Dendritic cell treated with granulocyte-macrophage colony-stimulating factor and Interleukin-4, amounts not matched to agents 40 ng/mL and 50 ng/mL, for 4 days (primary cell): ENCODE measurements around the gene ENOX2.

Experiments used
- H3K27ac Mint-ChIP-seq: one replicate; pipeline ENCODE4 v1.8.0; 2022; ENCODE audit warnings: mild to moderate bottlenecking, mixed read lengths
- H3K27me3 Mint-ChIP-seq: one replicate; pipeline ENCODE4 v1.8.0; 2022; ENCODE audit warnings: mild to moderate bottlenecking, mixed read lengths
- H3K36me3 Mint-ChIP-seq: one replicate; pipeline ENCODE4 v1.8.0; 2022; ENCODE audit warnings: low read depth, mixed read lengths
- H3K4me1 Mint-ChIP-seq: one replicate; pipeline ENCODE4 v1.8.0; 2022; ENCODE audit warnings: low read depth, mixed read lengths
- H3K4me3 Mint-ChIP-seq: one replicate; pipeline ENCODE4 v1.8.0; 2022; ENCODE audit warnings: mild to moderate bottlenecking, moderate library complexity, mixed read lengths
- H3K9me3 Mint-ChIP-seq: one replicate; pipeline ENCODE4 v1.8.0; 2022; ENCODE audit warnings: mixed read lengths
- intact Hi-C: fragments of 100-400 bp; cut with micrococcal nuclease; formaldehyde crosslinking; loops from one replicate; pipeline ENCODE4 v1.15.0; 2022

Gene ENOX2

GRCh38 chrX:130869239-130869638 is 33.8 kb downstream of the ENOX2 start:
- H3K9me3 Mint-ChIP-seq = peaks cover 5% of the 10 kb centered on the region
- no peak overlapping the region for H3K4me3 Mint-ChIP-seq
- H3K27me3 Mint-ChIP-seq = no peaks in the 10 kb centered on the region
- intact Hi-C loops = no loop called here
- no peaks in the 10 kb centered on the region for H3K36me3 Mint-ChIP-seq
- H3K27ac Mint-ChIP-seq = no peak overlapping the region
- H3K4me1 Mint-ChIP-seq = no peaks in the 10 kb centered on the region

GRCh38 chrX:130861462-130861861 is 41.5 kb downstream of the ENOX2 start:
- H3K27me3 Mint-ChIP-seq = no peaks in the 10 kb centered on the region

GRCh38 chrX:130857207-130857606 is 45.8 kb downstream of the ENOX2 start:
- intact Hi-C loops = no loop called here
- H3K4me1 Mint-ChIP-seq = no peaks in the 10 kb centered on the region
- no peaks in the 10 kb centered on the region for H3K9me3 Mint-ChIP-seq
- no peak overlapping the region for H3K4me3 Mint-ChIP-seq
- H3K36me3 Mint-ChIP-seq = no peaks in the 10 kb centered on the region
- H3K27ac Mint-ChIP-seq = no peak overlapping the region
- no peaks in the 10 kb centered on the region for H3K27me3 Mint-ChIP-seq

More at GRCh38 chrX:130861462-130861861, 41.5 kb downstream of the ENOX2 start:
- Mint-ChIP-seq H3K4me3 (no peak overlapping the region), H3K27ac (no peak overlapping the region), H3K36me3 (no peaks in the 10 kb centered on the region), H3K4me1 (no peaks in the 10 kb centered on the region), H3K9me3 (no peaks in the 10 kb centered on the region)
- intact Hi-C loops = no loop called here

DNA sequence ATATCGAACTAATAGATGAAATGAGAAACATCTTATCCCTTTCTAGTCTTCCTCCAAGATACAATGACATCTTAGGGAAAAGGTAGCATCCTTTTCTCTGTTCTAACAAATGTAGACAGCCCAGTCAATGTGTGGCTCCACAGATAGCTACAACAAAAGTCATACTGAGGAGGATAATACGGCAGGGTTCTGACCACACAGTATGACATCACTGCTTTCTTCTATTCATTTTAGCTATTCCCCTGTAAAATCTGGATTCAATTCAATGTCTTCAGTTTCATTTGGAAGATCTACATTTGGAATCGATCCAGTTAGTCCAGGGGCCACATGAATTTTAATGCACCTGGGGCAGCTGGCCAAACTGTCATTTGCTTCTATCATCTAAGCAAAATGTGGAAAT is 51.4 kb downstream of the ENOX2 start:
- Mint-ChIP-seq H3K4me1 (no peaks in the 10 kb centered on the region), H3K27me3 (no peaks in the 10 kb centered on the region), H3K27ac (no peak overlapping the region), H3K36me3 (no peaks in the 10 kb centered on the region), H3K9me3 (no peaks in the 10 kb centered on the region), H3K4me3 (no peak overlapping the region)
- intact Hi-C loops = no loop called here

GRCh38 chrX:130848763-130849162 is 54.2 kb downstream of the ENOX2 start:
- no peaks in the 10 kb centered on the region for H3K27me3 Mint-ChIP-seq
- no peaks in the 10 kb centered on the region for H3K9me3 Mint-ChIP-seq
- intact Hi-C loops = no loop called here
- no peaks in the 10 kb centered on the region for H3K4me1 Mint-ChIP-seq
- no peaks in the 10 kb centered on the region for H3K36me3 Mint-ChIP-seq
- no peak overlapping the region for H3K27ac Mint-ChIP-seq
- H3K4me3 Mint-ChIP-seq = no peak overlapping the region

- H3K36me3 Mint-ChIP-seq = no peaks in the 10 kb centered on the region
- intact Hi-C loops = no loop called here
Observed at GRCh38 chrX:130846746-130847145, 56.3 kb downstream of the ENOX2 start.

GRCh38 chrX:130841776-130842175 is 61.2 kb downstream of the ENOX2 start:
- no peak overlapping the region for H3K4me3 Mint-ChIP-seq
- H3K27ac Mint-ChIP-seq = no peak overlapping the region
- intact Hi-C loops = no loop called here

More at GRCh38 chrX:130846746-130847145, 56.3 kb downstream of the ENOX2 start:
- Mint-ChIP-seq H3K9me3 (no peaks in the 10 kb centered on the region), H3K27me3 (no peaks in the 10 kb centered on the region), H3K4me3 (no peak overlapping the region), H3K4me1 (peaks cover 7% of the 10 kb centered on the region), H3K27ac (no peak overlapping the region)

DNA sequence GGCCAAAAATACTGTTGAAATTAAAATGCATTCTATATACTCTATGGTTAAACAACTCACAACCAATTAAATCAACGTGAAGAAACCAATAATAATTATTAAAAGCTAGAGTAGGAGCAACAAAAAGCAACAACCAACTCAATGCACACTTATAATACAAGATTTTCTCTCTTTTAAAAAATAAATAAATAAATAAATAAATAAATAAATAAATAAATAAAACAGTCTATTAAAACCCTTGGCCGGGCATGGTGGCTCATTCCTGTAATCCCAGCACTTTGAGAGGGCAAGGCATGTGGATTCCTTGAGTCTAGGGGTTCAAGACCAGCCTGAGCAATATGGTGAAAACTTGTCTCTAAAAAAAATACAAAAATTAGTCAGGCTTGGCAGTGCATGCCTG is 62.7 kb downstream of the ENOX2 start:
- no peaks in the 10 kb centered on the region for H3K9me3 Mint-ChIP-seq
- intact Hi-C loops = no loop called here
- H3K36me3 Mint-ChIP-seq = no peaks in the 10 kb centered on the region
- no peak overlapping the region for H3K27ac Mint-ChIP-seq
- H3K4me3 Mint-ChIP-seq = no peak overlapping the region
- peaks cover 7% of the 10 kb centered on the region for H3K4me1 Mint-ChIP-seq
- no peaks in the 10 kb centered on the region for H3K27me3 Mint-ChIP-seq

More at GRCh38 chrX:130841776-130842175, 61.2 kb downstream of the ENOX2 start:
- no peaks in the 10 kb centered on the region for H3K27me3 Mint-ChIP-seq
- H3K4me1 Mint-ChIP-seq = peaks cover 7% of the 10 kb centered on the region
- H3K9me3 Mint-ChIP-seq = no peaks in the 10 kb centered on the region
- no peaks in the 10 kb centered on the region for H3K36me3 Mint-ChIP-seq

DNA sequence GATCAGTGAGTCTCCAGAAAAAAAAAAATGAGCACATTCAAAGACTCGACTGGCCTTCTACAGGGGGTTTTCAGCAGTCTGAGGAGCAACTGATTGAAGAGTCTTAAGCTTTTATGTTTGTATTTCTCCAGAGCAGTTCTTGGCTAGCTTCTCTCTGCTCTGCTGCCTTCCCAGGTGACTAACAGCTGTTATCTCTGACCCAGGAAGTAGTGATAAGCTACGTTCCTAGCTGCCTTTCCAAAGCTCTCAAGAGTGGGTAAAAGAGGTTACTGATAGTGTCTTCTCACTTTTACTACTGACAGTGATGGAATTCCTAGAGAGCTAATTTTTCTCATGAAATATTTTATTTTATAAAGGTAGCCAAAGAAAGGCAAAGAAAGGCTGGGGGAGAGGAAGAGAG is 66.6 kb downstream of the ENOX2 start:
- intact Hi-C loops = no loop called here
- no peaks in the 10 kb centered on the region for H3K9me3 Mint-ChIP-seq
- no peak overlapping the region for H3K4me3 Mint-ChIP-seq
- H3K27me3 Mint-ChIP-seq = no peaks in the 10 kb centered on the region
- peaks cover 21% of the 10 kb centered on the region for H3K4me1 Mint-ChIP-seq
- H3K36me3 Mint-ChIP-seq = no peaks in the 10 kb centered on the region
- H3K27ac Mint-ChIP-seq = no peak overlapping the region

GRCh38 chrX:130834830-130835229 is 68.2 kb downstream of the ENOX2 start:
- peaks cover 34% of the 10 kb centered on the region for H3K4me1 Mint-ChIP-seq
- H3K4me3 Mint-ChIP-seq = no peak overlapping the region
- H3K9me3 Mint-ChIP-seq = peaks cover 9% of the 10 kb centered on the region

DNA sequence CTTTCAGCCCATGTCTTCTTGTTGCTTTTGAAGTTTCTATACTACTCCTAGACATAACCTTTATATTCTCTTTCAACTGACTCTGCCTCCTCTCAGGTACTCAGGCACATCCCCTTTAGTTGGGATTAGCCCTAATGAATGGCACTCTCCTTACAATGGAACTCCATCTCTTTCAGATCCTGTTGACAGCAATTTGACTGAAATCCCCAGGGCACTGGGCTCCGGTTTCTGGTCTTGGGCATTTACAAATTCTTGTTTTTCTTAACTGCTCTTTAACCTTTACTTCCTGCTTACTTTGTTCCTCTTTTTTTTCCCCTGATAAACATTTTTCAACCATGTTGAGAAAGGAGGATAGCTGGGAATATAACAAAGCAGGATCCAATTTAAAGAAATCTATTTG is 68.9 kb downstream of the ENOX2 start:
- no peak overlapping the region for H3K4me3 Mint-ChIP-seq
- intact Hi-C loops = no loop called here

More at GRCh38 chrX:130834830-130835229, 68.2 kb downstream of the ENOX2 start:
- H3K36me3 Mint-ChIP-seq = no peaks in the 10 kb centered on the region
- intact Hi-C loops = no loop called here
- no peaks in the 10 kb centered on the region for H3K27me3 Mint-ChIP-seq
- no peak overlapping the region for H3K27ac Mint-ChIP-seq

DNA sequence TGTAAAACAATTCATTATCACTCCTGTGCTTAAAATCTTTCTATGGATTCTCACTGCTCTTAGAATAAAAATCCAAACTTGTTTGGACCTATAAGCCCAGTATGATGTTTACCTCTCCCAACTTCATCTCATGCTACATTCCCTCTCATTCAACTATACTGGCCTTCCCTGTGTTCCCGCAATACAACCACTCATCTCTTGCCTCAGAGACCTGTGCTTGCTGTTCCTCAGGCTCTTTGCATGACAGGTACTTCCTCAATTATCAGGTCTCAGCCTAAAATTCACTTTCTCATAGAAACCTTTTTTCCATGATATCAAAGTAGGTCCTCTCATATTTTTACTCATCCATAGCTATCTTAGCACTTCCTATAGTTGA is 71.7 kb downstream of the ENOX2 start:
- peaks cover 9% of the 10 kb centered on the region for H3K9me3 Mint-ChIP-seq
- intact Hi-C loops = no loop called here
- no peaks in the 10 kb centered on the region for H3K36me3 Mint-ChIP-seq
- H3K27me3 Mint-ChIP-seq = no peaks in the 10 kb centered on the region
- no peak overlapping the region for H3K4me3 Mint-ChIP-seq
- peaks cover 34% of the 10 kb centered on the region for H3K4me1 Mint-ChIP-seq
- H3K27ac Mint-ChIP-seq = no peak overlapping the region

More for the DNA sequence above, 68.9 kb downstream of the ENOX2 start:
- H3K27me3 Mint-ChIP-seq = no peaks in the 10 kb centered on the region
- H3K36me3 Mint-ChIP-seq = no peaks in the 10 kb centered on the region
- peaks cover 9% of the 10 kb centered on the region for H3K9me3 Mint-ChIP-seq
- peaks cover 34% of the 10 kb centered on the region for H3K4me1 Mint-ChIP-seq
- H3K27ac Mint-ChIP-seq = peak overlapping the region; percentile 76

GRCh38 chrX:130830599-130831346 is 72.2 kb downstream of the ENOX2 start:
- intact Hi-C loops = no loop called here
- Mint-ChIP-seq H3K27ac (no peak overlapping the region), H3K4me3 (no peak overlapping the region), H3K36me3 (no peaks in the 10 kb centered on the region), H3K27me3 (no peaks in the 10 kb centered on the region), H3K9me3 (peaks cover 9% of the 10 kb centered on the region), H3K4me1 (peaks cover 34% of the 10 kb centered on the region)

GRCh38 chrX:130829526-130830515 is 73.2 kb downstream of the ENOX2 start:
- Mint-ChIP-seq H3K27ac (no peak overlapping the region), H3K9me3 (peaks cover 9% of the 10 kb centered on the region), H3K27me3 (no peaks in the 10 kb centered on the region), H3K36me3 (no peaks in the 10 kb centered on the region), H3K4me1 (peaks cover 34% of the 10 kb centered on the region), H3K4me3 (no peak overlapping the region)
- intact Hi-C loops = no loop called here
